Neural progenitor cell (in vitro differentiated cells): ENCODE data around the gene GPR143. TPM values are rescaled to one million over a fixed set of nuclear protein-coding genes. Genes with fewer than 3 reads are reported as not detected.

ENCODE experiments used
- DNase-seq: peaks from one replicate; pipeline ENCODE4 v3.0.0-alpha.2; 2016; ENCODE audit warnings: low spot score
- H2AFZ ChIP-seq: fragments of 200-600 bp; sonication (generic); replicated peaks from 2 replicates; pipeline ENCODE4 v1.6.1; 2016; ENCODE audit warnings: antibody characterized with exemption
- H3F3A ChIP-seq: fragments of 200-600 bp; sonication (generic); 2 replicates; pipeline ENCODE4 v1.6.1; 2016; ENCODE audit warnings: antibody characterized with exemption, low read depth
- H3K27ac ChIP-seq: fragments of 200-600 bp; sonication (generic); 2 replicates; pipeline ENCODE4 v1.5.1; 2016; ENCODE audit warnings: mild to moderate bottlenecking
- H3K27me3 ChIP-seq: fragments of 200-600 bp; sonication (generic); 2 replicates; pipeline ENCODE4 v1.6.1; 2016; ENCODE audit warnings: mild to moderate bottlenecking, moderate library complexity
- H3K36me3 ChIP-seq: fragments of 200-600 bp; sonication (generic); 2 replicates; pipeline ENCODE4 v1.5.1; 2016
- H3K4me1 ChIP-seq: fragments of 200-600 bp; sonication (generic); 2 replicates; pipeline ENCODE4 v1.6.1; 2016; ENCODE audit warnings: mixed run types
- H3K4me2 ChIP-seq: fragments of 200-600 bp; sonication (generic); 2 replicates; pipeline ENCODE4 v1.6.1; 2016
- H3K4me3 ChIP-seq: fragments of 200-600 bp; sonication (generic); 2 replicates; pipeline ENCODE4 v1.5.1; 2016
- H3K79me2 ChIP-seq: fragments of 200-600 bp; sonication (generic); 2 replicates; pipeline ENCODE4 v1.6.1; 2016; ENCODE audit warnings: low read depth
- H3K9ac ChIP-seq: fragments of 200-600 bp; sonication (generic); 2 replicates; pipeline ENCODE4 v1.6.1; 2016
- H3K9me3 ChIP-seq: fragments of 200-600 bp; sonication (generic); 2 replicates; pipeline ENCODE4 v1.5.1; 2016; ENCODE audit warnings: low read depth
- H4K20me1 ChIP-seq: fragments of 200-600 bp; sonication (generic); 2 replicates; pipeline ENCODE4 v1.6.1; 2016; ENCODE audit warnings: low read depth
- H3K27ac Mint-ChIP-seq: 3 replicates; pipeline ENCODE4 v1.8.0; 2021; ENCODE audit warnings: mixed read lengths
- H3K27me3 Mint-ChIP-seq: 2 replicates; pipeline ENCODE4 v1.8.0; 2022; ENCODE audit warnings: low read depth, mild to moderate bottlenecking, inconsistent platforms, moderate library complexity, mixed read lengths; ENCODE audit not compliant: insufficient read depth
- H3K36me3 Mint-ChIP-seq: 3 replicates; pipeline ENCODE4 v1.8.0; 2021; ENCODE audit warnings: mixed read lengths
- H3K4me1 Mint-ChIP-seq: 3 replicates; pipeline ENCODE4 v1.8.0; 2021; ENCODE audit warnings: mixed read lengths
- H3K4me3 Mint-ChIP-seq: 3 replicates; pipeline ENCODE4 v1.8.0; 2021; ENCODE audit warnings: mild to moderate bottlenecking, moderate library complexity, mixed read lengths
- H3K9me3 Mint-ChIP-seq: 3 replicates; pipeline ENCODE4 v1.8.0; 2020; ENCODE audit warnings: mixed read lengths
- EZH2 ChIP-seq: fragments of 200-600 bp; sonication (generic); IDR thresholded peaks from 2 replicates; pipeline ENCODE4 v1.6.1; 2017; ENCODE audit warnings: antibody characterized with exemption, mild to moderate bottlenecking, moderate library complexity
- EZH2phosphoT487 ChIP-seq: fragments of 200-600 bp; sonication (generic); IDR thresholded peaks from 2 replicates; pipeline ENCODE4 v1.6.1; 2017; ENCODE audit warnings: antibody characterized with exemption
- total RNA-seq: library from RNA; depleted of rRNA; stranded (reverse); fragments of >200 nt; gene quantifications from 2 replicates; pipeline ENCODE4 v1.2.3, GENCODE V29; 2015; ENCODE audit warnings: low replicate concordance
- TF ChIP-seq, protein P1 (sequence below): fragments of 200-600 bp; sonication (generic); IDR thresholded peaks from 2 replicates; pipeline ENCODE4 v1.5.1; 2017; ENCODE audit warnings: antibody characterized with exemption, mild to moderate bottlenecking

Gene GPR143
- total RNA-seq, 1 donor from 2014 or later, result 10.6 TPM

DNA sequence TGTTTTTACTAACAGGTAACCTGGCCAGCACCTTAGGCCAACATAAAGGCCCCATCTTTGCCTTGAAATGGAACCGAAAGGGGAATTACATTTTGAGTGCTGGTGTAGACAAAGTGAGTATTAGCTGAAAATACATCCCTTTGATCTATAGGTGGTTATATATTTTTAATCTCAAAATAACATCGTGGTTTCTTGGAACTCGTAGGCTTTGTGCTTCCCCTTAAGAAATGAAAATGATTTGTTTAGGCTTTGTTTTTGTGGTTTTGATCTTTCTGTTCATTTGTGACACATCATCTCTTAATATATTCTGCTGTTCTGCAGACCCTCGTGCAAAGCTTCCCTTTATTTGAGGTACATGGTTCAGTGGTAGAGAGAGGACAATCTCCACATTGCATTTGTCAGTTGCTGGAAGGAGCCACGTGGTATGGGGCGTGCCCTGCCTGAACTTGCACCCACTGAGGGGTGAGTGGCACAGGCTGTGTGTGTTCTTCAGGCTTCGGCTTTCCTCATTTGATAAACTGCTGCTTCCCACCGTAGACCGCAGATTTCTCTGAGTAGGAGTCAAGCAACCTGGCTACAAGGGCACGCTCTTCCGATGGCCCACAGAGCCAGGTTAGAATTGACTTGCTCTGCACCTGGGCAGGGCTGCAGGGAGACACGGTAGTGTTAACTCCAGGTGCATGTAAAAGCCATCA, 72.2 kb downstream of the GPR143 start:
- no peaks in the 10 kb centered on the region for H3K27me3 ChIP-seq
- H3K4me3 ChIP-seq, result no peak overlapping the region
- Mint-ChIP-seq H3K36me3 (peaks cover 51% of the 10 kb centered on the region), H3K27me3 (peaks cover 5% of the 10 kb centered on the region), H3K4me3 (no peak overlapping the region), H3K27ac (no peak overlapping the region), H3K4me1 (no peaks in the 10 kb centered on the region), H3K9me3 (no peaks in the 10 kb centered on the region)
- H3K9ac ChIP-seq, result no peak overlapping the region
- no peak overlapping the region for H3K27ac ChIP-seq
- H3F3A ChIP-seq, result no peaks in the 10 kb centered on the region
- TF ChIP-seq, protein P1, sequence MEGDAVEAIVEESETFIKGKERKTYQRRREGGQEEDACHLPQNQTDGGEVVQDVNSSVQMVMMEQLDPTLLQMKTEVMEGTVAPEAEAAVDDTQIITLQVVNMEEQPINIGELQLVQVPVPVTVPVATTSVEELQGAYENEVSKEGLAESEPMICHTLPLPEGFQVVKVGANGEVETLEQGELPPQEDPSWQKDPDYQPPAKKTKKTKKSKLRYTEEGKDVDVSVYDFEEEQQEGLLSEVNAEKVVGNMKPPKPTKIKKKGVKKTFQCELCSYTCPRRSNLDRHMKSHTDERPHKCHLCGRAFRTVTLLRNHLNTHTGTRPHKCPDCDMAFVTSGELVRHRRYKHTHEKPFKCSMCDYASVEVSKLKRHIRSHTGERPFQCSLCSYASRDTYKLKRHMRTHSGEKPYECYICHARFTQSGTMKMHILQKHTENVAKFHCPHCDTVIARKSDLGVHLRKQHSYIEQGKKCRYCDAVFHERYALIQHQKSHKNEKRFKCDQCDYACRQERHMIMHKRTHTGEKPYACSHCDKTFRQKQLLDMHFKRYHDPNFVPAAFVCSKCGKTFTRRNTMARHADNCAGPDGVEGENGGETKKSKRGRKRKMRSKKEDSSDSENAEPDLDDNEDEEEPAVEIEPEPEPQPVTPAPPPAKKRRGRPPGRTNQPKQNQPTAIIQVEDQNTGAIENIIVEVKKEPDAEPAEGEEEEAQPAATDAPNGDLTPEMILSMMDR, result no peak
- TF ChIP-seq EZH2phosphoT487 (no peak), EZH2 (no peak)
- no peaks in the 10 kb centered on the region for H3K79me2 ChIP-seq
- H3K4me2 ChIP-seq, result no peak overlapping the region
- no peak overlapping the region for H2AFZ ChIP-seq
- no peaks in the 10 kb centered on the region for H3K4me1 ChIP-seq
- H4K20me1 ChIP-seq, result no peaks in the 10 kb centered on the region
- DNase-seq, result no peak
- no peaks in the 10 kb centered on the region for H3K9me3 ChIP-seq
- no peaks in the 10 kb centered on the region for H3K36me3 ChIP-seq

DNA sequence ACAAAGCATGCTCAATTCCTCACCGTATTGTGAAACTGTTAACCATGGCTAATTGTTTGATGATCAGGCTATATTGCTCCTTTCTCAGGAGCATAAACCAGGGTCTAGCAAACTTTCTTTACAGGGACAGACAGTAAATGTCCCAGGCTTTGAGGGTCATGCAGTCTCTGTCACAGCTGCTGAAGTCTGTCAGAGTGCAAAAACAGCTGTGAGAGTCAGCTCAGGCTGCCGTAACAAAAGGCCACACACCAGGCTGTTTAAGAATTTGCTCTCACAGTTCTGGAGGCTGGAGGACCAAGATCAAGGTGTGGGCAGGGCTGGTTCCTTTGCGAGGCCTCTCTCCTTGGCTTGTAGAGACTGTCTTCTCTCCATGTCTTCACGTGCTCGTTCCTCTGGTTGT, 75.6 kb downstream of the GPR143 start:
- Histone ChIP-seq H3K27ac (no peak overlapping the region), H3F3A (no peaks in the 10 kb centered on the region), H3K79me2 (no peaks in the 10 kb centered on the region), H3K4me2 (no peak overlapping the region), H3K4me1 (no peaks in the 10 kb centered on the region), H3K4me3 (no peak overlapping the region), H4K20me1 (no peaks in the 10 kb centered on the region), H2AFZ (no peak overlapping the region), H3K9me3 (no peaks in the 10 kb centered on the region), H3K9ac (no peak overlapping the region), H3K36me3 (no peaks in the 10 kb centered on the region), H3K27me3 (no peaks in the 10 kb centered on the region)
- H3K9me3 Mint-ChIP-seq, result no peaks in the 10 kb centered on the region
- H3K27ac Mint-ChIP-seq, result no peak overlapping the region
- H3K4me1 Mint-ChIP-seq, result no peaks in the 10 kb centered on the region
- peaks cover 5% of the 10 kb centered on the region for H3K27me3 Mint-ChIP-seq
- no peak overlapping the region for H3K4me3 Mint-ChIP-seq
- no peak for DNase-seq
- TF ChIP-seq, protein P1, result no peak
- TF ChIP-seq EZH2, result no peak
- no peak for TF ChIP-seq EZH2phosphoT487
- peaks cover 51% of the 10 kb centered on the region for H3K36me3 Mint-ChIP-seq

DNA sequence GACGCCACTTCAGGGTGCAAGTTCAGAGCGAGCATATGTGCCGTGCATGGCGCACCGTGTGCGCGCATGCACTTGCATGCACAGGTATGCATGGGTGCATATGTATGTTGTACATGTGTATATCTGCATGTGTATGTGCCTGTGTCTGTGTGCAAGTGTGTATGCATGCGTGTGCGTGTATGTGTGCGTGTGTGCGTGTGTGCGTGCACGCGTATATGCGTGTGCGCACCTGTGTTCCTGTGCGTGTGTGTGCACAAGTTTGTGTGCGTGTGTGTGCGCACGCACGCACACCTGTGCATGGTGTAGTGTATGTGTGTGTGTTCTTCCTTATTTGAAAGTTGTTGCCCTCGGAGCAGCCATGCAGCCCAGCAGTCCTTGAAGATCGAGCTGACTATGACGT, 76.8 kb downstream of the GPR143 start:
- H3K27me3 Mint-ChIP-seq, result peaks cover 3% of the 10 kb centered on the region
- H3K79me2 ChIP-seq, result no peaks in the 10 kb centered on the region
- no peaks in the 10 kb centered on the region for H4K20me1 ChIP-seq
- no peaks in the 10 kb centered on the region for H3K36me3 ChIP-seq
- H3K27ac Mint-ChIP-seq, result no peak overlapping the region
- no peaks in the 10 kb centered on the region for H3K4me1 Mint-ChIP-seq
- no peaks in the 10 kb centered on the region for H3K27me3 ChIP-seq
- no peaks in the 10 kb centered on the region for H3K9me3 ChIP-seq
- H3K4me1 ChIP-seq, result no peaks in the 10 kb centered on the region
- H3F3A ChIP-seq, result no peaks in the 10 kb centered on the region
- peaks cover 51% of the 10 kb centered on the region for H3K36me3 Mint-ChIP-seq
- H3K4me3 Mint-ChIP-seq, result no peak overlapping the region
- no peak for TF ChIP-seq EZH2
- TF ChIP-seq, protein P1, result no peak
- no peak for TF ChIP-seq EZH2phosphoT487
- no peak for DNase-seq
- no peak overlapping the region for H3K4me3 ChIP-seq
- H3K27ac ChIP-seq, result no peak overlapping the region
- no peak overlapping the region for H3K4me2 ChIP-seq
- no peaks in the 10 kb centered on the region for H3K9me3 Mint-ChIP-seq
- no peak overlapping the region for H2AFZ ChIP-seq
- H3K9ac ChIP-seq, result no peak overlapping the region
